ENCODE results near the gene NUDT4.

DNA sequence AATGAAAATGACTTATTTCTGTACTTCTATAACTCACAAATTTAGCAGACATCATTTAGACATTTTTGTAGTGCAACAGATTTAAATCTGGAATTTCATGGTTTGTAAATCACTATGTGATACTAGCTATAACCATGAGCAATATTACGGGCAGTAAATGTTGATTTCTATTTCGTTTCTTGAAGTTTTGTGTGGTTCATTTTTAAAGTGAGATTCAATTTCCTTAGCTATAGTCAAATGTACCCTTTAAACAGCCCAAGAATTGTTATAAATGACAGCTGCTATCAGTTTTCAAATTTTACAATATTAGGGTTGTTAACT is 30.2 kb downstream of the NUDT4 start:
- TF ChIP-seq SMC3 (IDR thresholded peaks at IDR 0.05; ENCODE audit: low read depth, low read length) = no peak
- no peak for TF ChIP-seq YY1 (IDR thresholded peaks at IDR 0.05; ENCODE audit: low read depth)
- TF ChIP-seq, protein P1, sequence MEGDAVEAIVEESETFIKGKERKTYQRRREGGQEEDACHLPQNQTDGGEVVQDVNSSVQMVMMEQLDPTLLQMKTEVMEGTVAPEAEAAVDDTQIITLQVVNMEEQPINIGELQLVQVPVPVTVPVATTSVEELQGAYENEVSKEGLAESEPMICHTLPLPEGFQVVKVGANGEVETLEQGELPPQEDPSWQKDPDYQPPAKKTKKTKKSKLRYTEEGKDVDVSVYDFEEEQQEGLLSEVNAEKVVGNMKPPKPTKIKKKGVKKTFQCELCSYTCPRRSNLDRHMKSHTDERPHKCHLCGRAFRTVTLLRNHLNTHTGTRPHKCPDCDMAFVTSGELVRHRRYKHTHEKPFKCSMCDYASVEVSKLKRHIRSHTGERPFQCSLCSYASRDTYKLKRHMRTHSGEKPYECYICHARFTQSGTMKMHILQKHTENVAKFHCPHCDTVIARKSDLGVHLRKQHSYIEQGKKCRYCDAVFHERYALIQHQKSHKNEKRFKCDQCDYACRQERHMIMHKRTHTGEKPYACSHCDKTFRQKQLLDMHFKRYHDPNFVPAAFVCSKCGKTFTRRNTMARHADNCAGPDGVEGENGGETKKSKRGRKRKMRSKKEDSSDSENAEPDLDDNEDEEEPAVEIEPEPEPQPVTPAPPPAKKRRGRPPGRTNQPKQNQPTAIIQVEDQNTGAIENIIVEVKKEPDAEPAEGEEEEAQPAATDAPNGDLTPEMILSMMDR (IDR thresholded peaks at IDR 0.05) = no peak
- no peak for TF ChIP-seq GATA2 (CRISPR knock-in tag; IDR thresholded peaks at IDR 0.05)
- TF ChIP-seq ELF1 (IDR thresholded peaks at IDR 0.05) = no peak
- TF ChIP-seq TCF12 (IDR thresholded peaks at IDR 0.05) = no peak
- no peak for TF ChIP-seq FOXJ3 (CRISPR knock-in tag; IDR thresholded peaks at IDR 0.05)

All from SK-N-SH (cell line).